ENCODE measurements around the gene SNX5. TPM values are rescaled to one million over a fixed set of nuclear protein-coding genes. Genes with fewer than 3 reads are reported as not detected.

The SNX5 gene
- total RNA-seq, 1 donor from 2014 or later: 133 TPM

DNA sequence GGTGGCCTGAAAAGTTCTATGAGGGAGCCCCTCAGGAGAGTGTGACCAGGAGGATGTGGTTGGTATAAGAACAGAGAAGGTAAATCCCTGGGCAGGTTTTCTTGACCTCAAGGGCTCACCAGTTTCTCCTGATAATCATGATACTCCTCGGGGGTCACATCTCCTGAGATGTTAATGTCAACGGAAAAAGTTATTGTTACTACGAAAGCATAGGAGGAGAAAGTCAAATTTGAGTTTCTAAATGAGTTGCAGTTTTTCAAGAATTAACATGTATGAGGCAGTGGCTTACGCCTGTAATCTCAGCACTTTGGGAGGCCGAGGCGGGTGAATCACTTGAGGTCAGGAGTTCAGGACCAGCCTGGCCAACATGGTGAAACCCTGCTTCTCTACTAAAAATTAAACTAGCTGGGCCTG, 23.6 kb upstream of the SNX5 start:
- Mint-ChIP-seq H3K27ac (no peak overlapping the region), H3K9me3 (no peaks in the 10 kb centered on the region)

GRCh38 chr20:17990278-17990972, 21.8 kb upstream of the SNX5 start:
- no peak for TF ChIP-seq CTCF (IDR thresholded peaks at IDR 0.05; ENCODE audit: unreplicated experiment)
- Mint-ChIP-seq H3K4me1 (no peaks in the 10 kb centered on the region), H3K27me3 (ENCODE audit: low read depth) (no peaks in the 10 kb centered on the region), H3K4me3 (no peak overlapping the region), H3K27ac (no peak overlapping the region), H3K9me3 (no peaks in the 10 kb centered on the region), H3K36me3 (peaks cover 8% of the 10 kb centered on the region)
- DNase-seq (ENCODE audit: low spot score in 2 of 2, unreplicated experiment in 2 of 2): no peak

More for the DNA sequence above, 23.6 kb upstream of the SNX5 start:
- no peak for TF ChIP-seq CTCF (IDR thresholded peaks at IDR 0.05; ENCODE audit: unreplicated experiment)
- Mint-ChIP-seq H3K4me1 (peaks cover 7% of the 10 kb centered on the region), H3K4me3 (no peak overlapping the region), H3K36me3 (peaks cover 8% of the 10 kb centered on the region), H3K27me3 (ENCODE audit: low read depth) (no peaks in the 10 kb centered on the region)
- DNase-seq (ENCODE audit: low spot score in 2 of 2, unreplicated experiment in 2 of 2): no peak

DNA sequence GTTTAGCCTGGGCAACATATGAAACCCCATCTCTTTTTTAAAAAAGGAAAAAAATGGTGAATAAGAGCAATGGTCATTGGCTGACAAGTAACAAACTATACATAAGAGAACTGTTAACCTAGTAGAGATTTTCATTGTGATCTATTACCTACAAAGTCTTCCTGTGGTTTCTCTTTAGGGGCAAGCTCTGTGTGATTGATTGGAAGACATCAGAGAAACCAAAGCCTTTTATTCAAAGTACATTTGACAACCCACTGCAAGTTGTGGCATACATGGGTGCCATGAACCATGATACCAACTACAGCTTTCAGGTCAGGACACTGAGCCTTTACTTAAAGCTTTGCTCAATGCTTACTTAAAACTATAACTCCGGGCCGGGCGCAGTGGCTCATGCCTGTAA, 19.4 kb upstream of the SNX5 start:
- no peak for DNase-seq (ENCODE audit: low spot score in 2 of 2, unreplicated experiment in 2 of 2)
- Mint-ChIP-seq H3K4me1 (no peaks in the 10 kb centered on the region), H3K4me3 (no peak overlapping the region), H3K9me3 (no peaks in the 10 kb centered on the region), H3K27ac (no peak overlapping the region), H3K36me3 (peaks cover 8% of the 10 kb centered on the region), H3K27me3 (ENCODE audit: low read depth) (no peaks in the 10 kb centered on the region)
- TF ChIP-seq CTCF (IDR thresholded peaks at IDR 0.05; ENCODE audit: unreplicated experiment): no peak

GRCh38 chr20:17985388-17986018, 16.9 kb upstream of the SNX5 start:
- H3K4me1 Mint-ChIP-seq: no peaks in the 10 kb centered on the region
- TF ChIP-seq CTCF (IDR thresholded peaks at IDR 0.05; ENCODE audit: unreplicated experiment): no peak
- no peaks in the 10 kb centered on the region for H3K9me3 Mint-ChIP-seq
- H3K27me3 Mint-ChIP-seq (ENCODE audit: low read depth): no peaks in the 10 kb centered on the region
- no peak overlapping the region for H3K27ac Mint-ChIP-seq
- DNase-seq (ENCODE audit: low spot score in 2 of 2, unreplicated experiment in 2 of 2): no peak
- H3K36me3 Mint-ChIP-seq: peaks cover 12% of the 10 kb centered on the region
- no peak overlapping the region for H3K4me3 Mint-ChIP-seq

DNA sequence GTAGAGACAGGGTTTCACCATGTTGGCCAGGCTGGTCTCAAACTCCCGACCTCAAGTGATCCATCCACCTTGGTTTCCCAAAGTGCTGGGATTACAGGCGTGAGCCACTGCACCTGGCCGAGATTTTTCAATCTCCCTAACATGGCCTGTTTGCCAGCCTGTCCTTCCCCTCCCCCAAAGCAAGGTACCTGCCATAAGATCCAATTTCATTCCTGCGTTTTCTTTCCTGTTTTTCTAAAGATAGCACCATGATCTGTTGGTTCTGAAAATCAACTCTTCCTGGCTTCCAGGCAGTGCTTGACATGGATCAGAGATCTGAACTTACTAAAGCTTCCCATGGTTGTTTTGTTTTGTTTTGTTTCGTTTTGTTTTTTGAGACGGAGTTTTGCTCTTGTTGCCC, 7.7 kb upstream of the SNX5 start:
- Mint-ChIP-seq H3K4me1 (peaks cover 32% of the 10 kb centered on the region), H3K36me3 (peaks cover 19% of the 10 kb centered on the region), H3K27ac (no peak overlapping the region), H3K27me3 (ENCODE audit: low read depth) (no peaks in the 10 kb centered on the region), H3K9me3 (no peaks in the 10 kb centered on the region), H3K4me3 (no peak overlapping the region)
- no peak for TF ChIP-seq CTCF (IDR thresholded peaks at IDR 0.05; ENCODE audit: unreplicated experiment)
- DNase-seq (ENCODE audit: low spot score in 2 of 2, unreplicated experiment in 2 of 2): no peak

All from mesothelial cell of epicardium (in vitro differentiated cells).